Natural killer cell (primary cell): ENCODE results near the gene POLA1. TPM values are rescaled to one million over a fixed set of nuclear protein-coding genes. Genes with fewer than 3 reads are reported as not detected.

Experiments
- ATAC-seq, 3 donors: fragments of 150-1000 bp in 2 of 3; fragments of 200-7000 bp in 1 of 3; cut with Tn5 transposase; 1 replicate in 1 of 3; 2 replicates in 2 of 3; pipeline ENCODE4 v1.10.0; 2021; ENCODE audit warnings: mild to moderate bottlenecking in 2 of 3, moderate library complexity in 2 of 3
- DNase-seq, 2 donors: peaks; one replicate each; pipeline versions ENCODE4 v3.0.0 to v3.0.0-alpha.2; 2013 to 2021; ENCODE audit warnings: mixed read lengths in 1 of 2
- H3K27ac ChIP-seq: one replicate; pipeline ENCODE4 v1.5.1; 2013; ENCODE audit warnings: mild to moderate bottlenecking, low read length
- H3K27me3 ChIP-seq: one replicate; pipeline ENCODE4 v1.6.1; 2013; ENCODE audit warnings: low read length; ENCODE audit not compliant: control insufficient read depth, insufficient read depth
- H3K36me3 ChIP-seq: one replicate; pipeline ENCODE4 v1.6.1; 2013; ENCODE audit warnings: low read length; ENCODE audit not compliant: control insufficient read depth, insufficient read depth
- H3K4me1 ChIP-seq: one replicate; pipeline ENCODE4 v1.6.1; 2013; ENCODE audit warnings: low read length; ENCODE audit not compliant: control insufficient read depth, insufficient read depth
- H3K4me3 ChIP-seq: one replicate; pipeline ENCODE4 v1.5.1; 2013; ENCODE audit warnings: low read length
- H3K9me3 ChIP-seq: one replicate; pipeline ENCODE4 v1.6.1; 2013; ENCODE audit warnings: low read length; ENCODE audit not compliant: control insufficient read depth, insufficient read depth
- H3K27ac Mint-ChIP-seq, 2 donors: one replicate each; pipeline ENCODE4 v1.8.0; 2022; ENCODE audit warnings: mild to moderate bottlenecking in 2 of 2, mixed read lengths in 2 of 2, moderate library complexity in 1 of 2
- H3K27me3 Mint-ChIP-seq, 2 donors: one replicate each; pipeline ENCODE4 v1.8.0; 2022; ENCODE audit warnings: low read depth in 2 of 2, mixed read lengths in 2 of 2
- H3K36me3 Mint-ChIP-seq: one replicate; pipeline ENCODE4 v1.8.0; 2022; ENCODE audit warnings: mixed read lengths
- H3K4me1 Mint-ChIP-seq, 2 donors: one replicate each; pipeline ENCODE4 v1.8.0; 2022; ENCODE audit warnings: mixed read lengths in 2 of 2
- H3K4me3 Mint-ChIP-seq: one replicate; pipeline ENCODE4 v1.8.0; 2022; ENCODE audit warnings: mild to moderate bottlenecking, moderate library complexity, mixed read lengths
- H3K9me3 Mint-ChIP-seq, 2 donors: one replicate each; pipeline ENCODE4 v1.8.0; 2022; ENCODE audit warnings: mixed read lengths in 2 of 2
- WGBS: methylation state at CpG from one replicate; pipeline ENCODE4 v1.1.7; 2013; ENCODE audit warnings: missing lambda C conversion rate; ENCODE audit not compliant: insufficient coverage; 5-methylcytosine and 5-hydroxymethylcytosine counted together
- intact Hi-C: fragments of 100-400 bp; cut with micrococcal nuclease; formaldehyde crosslinking; loops from one replicate; pipeline ENCODE4 v1.14.2; 2022
- total RNA-seq, 4 donors: library from RNA; stranded (reverse); fragments of 120-200 nt in 1 of 4; gene quantifications; one replicate each; pipeline versions ENCODE4 v1.2.3 to v1.2.4, GENCODE V29; 2013 to 2022
- TF ChIP-seq, protein P1 (sequence below): fragments of 200-600 bp; IDR thresholded peaks from one replicate; pipeline ENCODE4 v1.8.0; 2022; ENCODE audit warnings: antibody characterized with exemption

Gene POLA1
- total RNA-seq, 3 donors from 2014 or later (not counting 1 experiment from before 2014, with no cell fraction given) = 11.1 to 12.6 (median 11.3) TPM

DNA sequence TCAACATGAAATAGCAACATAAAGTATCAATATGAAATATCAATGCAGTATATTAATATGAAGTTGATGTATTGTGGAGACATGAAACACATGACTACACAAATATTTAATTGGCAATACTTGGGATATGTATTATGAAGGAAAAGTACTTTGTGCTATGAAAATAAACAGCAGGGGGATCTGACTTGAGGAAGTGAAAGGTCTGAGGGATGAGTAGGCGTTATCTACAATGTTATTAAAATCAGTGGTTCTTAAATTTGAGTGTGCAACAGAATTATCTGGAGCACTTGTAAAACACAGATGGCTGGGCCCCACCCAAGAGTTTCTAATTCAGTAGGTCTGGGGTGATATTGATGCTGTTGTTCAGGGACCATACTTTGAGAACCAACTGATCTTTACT lies 349.5 kb downstream of the POLA1 start:
- no CpG with 5 or more reads among the region's 1 CpG for WGBS

More for the DNA sequence above, 349.5 kb downstream of the POLA1 start:
- Histone ChIP-seq H3K4me3 (no peak overlapping the region), H3K36me3 (no peaks in the 10 kb centered on the region), H3K27me3 (no peaks in the 10 kb centered on the region), H3K9me3 (no peaks in the 10 kb centered on the region), H3K4me1 (no peaks in the 10 kb centered on the region), H3K27ac (no peak overlapping the region)
- DNase-seq = no peak
- Mint-ChIP-seq H3K27ac (no peak overlapping the region), H3K4me3 (no peak overlapping the region), H3K27me3 (no peaks in the 10 kb centered on the region), H3K36me3 (no peaks in the 10 kb centered on the region), H3K4me1 (peaks cover 0 to 5% of the 10 kb centered on the region in 2 donors), H3K9me3 (no peaks in the 10 kb centered on the region)
- TF ChIP-seq, protein P1, sequence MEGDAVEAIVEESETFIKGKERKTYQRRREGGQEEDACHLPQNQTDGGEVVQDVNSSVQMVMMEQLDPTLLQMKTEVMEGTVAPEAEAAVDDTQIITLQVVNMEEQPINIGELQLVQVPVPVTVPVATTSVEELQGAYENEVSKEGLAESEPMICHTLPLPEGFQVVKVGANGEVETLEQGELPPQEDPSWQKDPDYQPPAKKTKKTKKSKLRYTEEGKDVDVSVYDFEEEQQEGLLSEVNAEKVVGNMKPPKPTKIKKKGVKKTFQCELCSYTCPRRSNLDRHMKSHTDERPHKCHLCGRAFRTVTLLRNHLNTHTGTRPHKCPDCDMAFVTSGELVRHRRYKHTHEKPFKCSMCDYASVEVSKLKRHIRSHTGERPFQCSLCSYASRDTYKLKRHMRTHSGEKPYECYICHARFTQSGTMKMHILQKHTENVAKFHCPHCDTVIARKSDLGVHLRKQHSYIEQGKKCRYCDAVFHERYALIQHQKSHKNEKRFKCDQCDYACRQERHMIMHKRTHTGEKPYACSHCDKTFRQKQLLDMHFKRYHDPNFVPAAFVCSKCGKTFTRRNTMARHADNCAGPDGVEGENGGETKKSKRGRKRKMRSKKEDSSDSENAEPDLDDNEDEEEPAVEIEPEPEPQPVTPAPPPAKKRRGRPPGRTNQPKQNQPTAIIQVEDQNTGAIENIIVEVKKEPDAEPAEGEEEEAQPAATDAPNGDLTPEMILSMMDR = no peak
- ATAC-seq = no peak
- intact Hi-C loops = no loop called here

Other genes with a start within 250 kb of the POLA1 start
- 10 to 100 TPM; 21.9 to 30.9 (median 28.1) TPM for gene PDK3, start 228.6 kb upstream of the POLA1 start, total RNA-seq
- gene PCYT1B, start 46.6 kb upstream of the POLA1 start, total RNA-seq = under 1 TPM; 0.41 to 0.48 (median 0.42) TPM